COLO668 (cell line): ENCODE measurements around the gene LOXL3.

Experiments used
- DNase-seq: peaks from one replicate; lab custom pipeline; 2025; ENCODE audit not compliant: unreplicated experiment; lab: John Stamatoyannopoulos, UW

The LOXL3 gene

DNA sequence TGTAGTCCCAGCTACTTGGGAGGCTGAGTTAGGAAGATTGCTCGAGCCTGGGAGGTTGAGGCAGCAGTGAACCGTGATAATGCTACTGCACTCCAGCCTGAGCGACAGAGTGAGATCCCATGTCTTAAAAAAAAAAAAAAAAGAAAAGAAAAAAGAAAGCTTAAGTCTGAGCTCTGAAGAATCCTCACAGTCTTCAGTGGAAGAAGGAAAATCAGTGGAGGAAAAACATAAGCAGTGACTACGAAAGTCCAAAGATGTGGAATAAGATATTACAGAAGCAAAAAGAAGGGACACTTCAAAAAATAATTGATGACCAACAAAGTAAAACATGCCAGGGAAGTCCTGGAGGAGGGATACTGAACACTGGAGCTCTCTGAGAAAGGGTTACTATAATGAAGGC lies 43.5 kb downstream of the LOXL3 start:
- no peak for DNase-seq

- peak; percentile 36 for DNase-seq
These were observed 45.7 kb downstream of the LOXL3 start for GRCh38 chr2:74507926-74508520.

DNA sequence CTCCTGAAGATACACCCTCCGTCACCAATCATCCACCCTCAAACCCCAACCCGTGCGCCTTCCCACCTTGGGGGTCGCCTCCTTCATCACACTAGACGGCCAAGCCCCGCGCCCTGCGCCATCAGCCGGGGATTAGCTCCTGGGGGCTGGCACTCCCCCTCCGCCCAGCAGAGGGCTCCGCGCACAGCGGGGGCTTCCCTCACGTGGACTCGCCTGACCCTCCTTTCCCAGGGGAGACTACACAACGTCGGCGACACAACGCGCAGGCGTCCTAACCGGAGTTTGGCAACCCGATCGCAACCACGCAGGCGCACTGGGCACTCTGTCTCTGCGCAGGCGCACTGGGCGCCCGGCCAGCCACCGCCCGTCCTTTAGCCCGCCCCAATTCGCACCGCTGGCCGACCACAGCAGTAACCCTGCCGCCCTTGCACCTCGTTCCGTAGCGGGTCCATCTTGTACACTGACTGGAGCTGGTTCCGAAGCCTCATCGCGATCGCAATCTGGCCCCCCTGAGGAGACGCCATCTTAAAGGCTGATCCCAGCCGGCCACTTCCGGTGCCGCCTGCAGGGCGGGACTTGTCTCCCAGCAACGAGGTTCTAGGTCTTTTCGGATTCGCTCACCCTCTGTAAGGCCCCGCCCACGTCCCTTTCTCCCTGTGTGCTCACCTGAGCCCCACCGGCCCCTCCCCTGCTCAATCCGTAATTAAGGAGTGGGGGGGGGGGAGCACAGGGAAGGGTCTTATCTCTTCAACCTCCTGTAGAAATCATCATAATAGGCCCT lies 46.4 kb downstream of the LOXL3 start, which contains the start of gene PCGF1:
TSS of gene PCGF1 (minus strand) at position 551 of the 781 bp plus-strand sequence. CDS start at position 524, 27 bp downstream.
- peak; percentile 98 for DNase-seq

DNA sequence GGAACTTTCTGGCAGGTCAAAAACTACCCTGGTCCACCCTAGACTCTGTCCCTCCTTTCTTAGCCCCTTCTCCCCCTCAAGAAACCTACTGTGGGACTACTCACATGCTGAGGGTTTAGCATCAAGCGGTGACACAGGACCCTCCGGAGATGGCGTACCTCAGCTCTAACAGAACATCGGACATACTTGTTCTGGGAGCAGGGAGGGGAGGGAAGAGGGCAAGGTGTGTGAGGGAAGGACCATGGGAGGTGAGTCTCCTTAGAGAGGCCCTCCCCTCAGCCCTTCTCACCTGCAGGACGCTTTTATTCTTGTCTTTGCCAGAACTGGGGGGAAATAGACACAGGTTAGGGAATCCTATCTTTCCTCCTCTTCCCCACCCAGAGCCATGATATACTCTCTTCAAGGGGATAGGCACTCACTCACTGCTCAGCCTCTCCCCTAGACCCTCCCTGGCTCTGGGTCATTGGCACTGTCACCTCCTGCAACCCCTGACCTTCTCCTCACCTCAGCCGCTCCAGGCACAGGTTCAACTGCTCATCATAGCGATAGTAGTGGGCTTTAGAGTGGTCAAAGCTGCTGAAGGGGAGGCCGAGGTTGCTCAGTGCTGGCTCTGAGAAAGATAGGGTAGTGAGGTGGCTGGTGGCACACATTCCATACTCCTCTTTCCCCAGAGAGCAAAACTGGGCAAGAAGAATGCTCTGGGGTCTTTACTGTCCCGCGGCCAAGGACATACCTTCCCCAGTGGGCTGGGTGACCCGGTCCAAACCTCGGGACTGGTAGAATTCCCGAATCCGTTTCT lies 48.1 kb downstream of the LOXL3 start:
- no peak for DNase-seq

GRCh38 chr2:74504591-74504990 lies 49.2 kb downstream of the LOXL3 start:
- DNase-seq: no peak

DNA sequence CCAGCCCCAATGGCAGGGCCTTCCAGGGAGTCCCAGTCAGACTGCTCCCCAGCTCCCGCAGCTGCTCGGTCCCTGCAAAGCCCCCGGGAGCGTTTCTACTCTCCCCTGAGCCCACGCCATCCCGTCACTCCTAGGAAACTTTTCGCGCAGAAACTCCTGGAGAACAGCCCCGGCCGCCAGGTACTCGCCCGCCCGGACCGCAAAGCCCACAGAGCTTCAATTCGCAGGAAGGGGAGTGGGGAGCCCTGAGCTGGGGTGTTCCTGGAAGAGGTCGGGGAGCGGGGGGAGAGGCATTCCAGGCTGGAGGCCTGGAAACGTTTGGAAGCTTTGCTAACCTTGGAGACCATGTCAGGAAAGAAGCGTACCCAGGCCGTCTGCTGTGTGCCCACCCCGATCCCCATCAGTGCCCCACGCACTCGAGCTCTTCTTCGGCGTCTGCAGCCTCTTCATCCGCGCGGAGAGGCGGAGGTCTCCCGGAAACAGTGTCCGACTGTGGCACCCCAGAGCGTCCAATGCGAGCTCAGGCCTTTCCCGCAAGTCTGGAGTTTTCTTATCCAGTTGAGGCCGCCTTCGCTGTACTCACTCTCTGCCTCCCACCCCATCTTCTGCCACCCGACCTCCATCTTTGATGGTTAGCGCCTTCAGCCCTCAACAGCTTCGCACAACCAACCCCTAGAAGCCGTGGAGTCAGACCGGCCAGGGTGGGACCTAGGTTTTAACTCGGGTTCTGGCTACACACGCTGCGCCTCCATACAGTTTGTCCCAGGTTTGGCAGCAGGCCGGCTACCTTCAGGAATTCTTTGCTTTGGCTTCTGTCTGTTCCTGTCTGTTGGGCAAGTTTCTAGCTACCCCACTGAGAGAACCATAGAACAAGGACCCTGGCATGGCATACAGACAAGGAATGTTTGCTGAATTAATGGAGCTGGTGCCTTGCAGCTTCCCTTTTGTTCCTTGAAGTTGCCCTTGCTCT lies 50.0 kb downstream of the LOXL3 start:
- DNase-seq: no peak

DNA sequence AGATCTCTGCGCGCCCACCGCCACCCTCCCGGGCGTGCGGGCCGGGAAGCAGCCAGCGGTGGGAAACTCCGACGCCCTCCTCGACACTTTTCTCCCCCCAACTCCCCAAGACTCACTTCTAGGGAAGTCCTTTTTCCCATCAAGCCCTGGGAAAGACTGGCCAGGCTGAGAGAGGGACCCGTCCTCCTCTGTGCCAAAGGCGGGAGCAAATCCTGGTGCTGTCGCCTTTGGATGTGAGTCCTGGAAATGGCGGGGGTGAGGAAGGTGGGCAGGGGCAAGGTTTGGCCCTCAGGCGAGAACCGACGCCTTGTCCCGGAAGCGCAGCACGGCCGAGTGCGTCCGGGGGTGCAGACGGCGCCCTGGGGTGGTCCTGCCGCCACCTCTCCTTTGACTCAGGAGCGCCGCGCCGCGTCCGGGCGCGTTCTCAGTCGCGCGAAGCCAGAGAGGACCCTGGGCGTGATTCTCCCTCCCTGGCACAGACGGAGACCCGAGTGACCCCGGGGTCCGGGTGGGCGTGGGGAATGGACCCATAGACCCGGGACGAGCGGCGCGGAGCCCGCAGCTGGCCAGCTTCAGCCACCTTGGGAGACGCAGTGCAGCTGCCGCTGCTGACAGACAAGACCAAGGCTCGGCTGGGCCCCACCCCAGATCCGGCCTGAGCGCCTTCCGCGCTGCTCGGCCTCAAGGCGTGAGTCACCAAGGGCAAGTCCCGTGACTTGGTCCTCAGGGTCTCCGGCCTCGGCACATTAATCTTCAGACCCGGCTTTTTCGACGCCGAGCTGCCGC lies 50.8 kb downstream of the LOXL3 start:
- peak; percentile 64 for DNase-seq

DNA sequence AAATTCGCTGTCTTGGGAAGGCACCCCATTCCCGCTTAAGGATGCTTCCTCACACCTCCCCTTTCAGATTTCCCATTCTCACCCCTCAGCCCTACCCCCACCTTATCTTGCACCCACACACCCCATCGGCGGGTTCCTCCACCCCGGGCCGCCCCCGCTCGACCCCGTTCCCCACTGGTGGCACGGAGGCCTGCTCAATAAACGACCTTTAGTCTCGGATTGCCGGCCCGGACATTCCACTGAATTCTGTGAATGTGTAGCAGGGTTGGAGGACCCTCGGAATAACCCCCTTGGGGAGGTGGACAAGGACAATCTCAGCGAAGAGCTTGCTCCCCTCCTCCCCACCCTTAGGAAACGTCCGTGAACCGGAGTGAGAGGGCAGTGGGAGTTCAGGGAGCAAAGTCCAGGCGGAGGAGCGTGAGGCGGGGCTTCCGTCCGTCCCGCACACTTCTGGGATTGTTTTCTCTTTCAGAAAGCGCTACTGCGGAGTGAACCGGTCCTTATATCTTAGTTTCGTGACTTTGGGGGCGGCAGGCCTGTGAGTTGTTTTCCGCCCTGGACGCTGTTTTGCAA lies 51.5 kb downstream of the LOXL3 start:
- peak; percentile 37 for DNase-seq

- no peak for DNase-seq
These were observed 52.2 kb downstream of the LOXL3 start for GRCh38 chr2:74501335-74502071.

DNA sequence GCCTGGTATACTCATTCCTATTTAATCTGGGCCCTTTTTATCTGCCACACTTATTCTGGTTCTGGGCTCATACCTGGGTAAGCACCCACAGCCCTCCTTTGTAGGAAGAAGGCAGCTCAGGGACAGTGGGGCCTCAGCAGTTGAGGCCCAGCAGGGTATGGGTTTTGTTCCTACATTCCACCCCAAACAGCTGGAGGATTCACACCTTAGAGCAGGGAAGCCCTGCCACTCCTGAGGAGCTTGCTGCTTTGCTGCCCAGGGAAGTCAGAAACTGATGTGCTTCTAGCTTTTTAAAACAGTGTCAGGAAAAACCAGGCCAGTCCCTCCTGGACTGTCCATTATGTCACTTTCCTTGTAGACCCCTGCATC lies 53.2 kb downstream of the LOXL3 start:
- DNase-seq: no peak

GRCh38 chr2:74499940-74500577 lies 53.7 kb downstream of the LOXL3 start:
- DNase-seq: no peak

DNA sequence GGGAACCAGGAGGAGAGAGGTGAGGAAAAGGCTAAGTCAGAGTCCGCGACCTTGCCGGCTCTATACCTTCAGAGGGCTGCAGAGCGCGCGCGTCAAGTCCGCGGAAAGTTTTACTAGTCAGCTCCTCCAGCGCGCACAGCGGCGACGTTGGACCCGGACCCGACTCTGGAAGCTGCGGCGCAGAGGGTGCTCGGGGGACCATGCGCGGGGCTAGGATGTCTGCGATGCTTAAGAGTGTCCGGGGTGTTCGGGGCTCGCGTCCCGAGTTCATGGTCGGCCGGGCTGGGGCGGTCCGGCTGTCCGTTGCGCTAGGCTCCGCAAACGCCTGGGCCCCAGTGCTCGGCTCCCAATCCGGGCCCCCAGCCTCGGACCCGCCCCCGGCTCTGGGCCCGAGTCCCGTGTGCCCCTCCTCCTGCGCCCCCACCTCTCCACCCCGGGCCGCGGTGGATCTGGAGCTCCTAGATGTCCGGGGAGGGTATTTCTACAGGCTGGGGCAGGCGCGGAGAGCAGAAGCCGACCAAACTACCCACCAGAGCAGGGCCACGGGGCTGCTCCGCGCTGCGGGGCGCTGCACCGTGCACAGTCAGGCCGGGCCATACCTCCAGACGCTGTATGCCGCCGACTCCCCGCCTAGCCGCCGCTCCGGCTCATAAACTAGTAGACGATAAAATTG lies 54.3 kb downstream of the LOXL3 start, which contains the start of gene LBX2:
TSS of gene LBX2 (minus strand) at position 337 of the 673 bp plus-strand sequence. CDS start at position 271, 66 bp downstream.
- DNase-seq: no peak

DNA sequence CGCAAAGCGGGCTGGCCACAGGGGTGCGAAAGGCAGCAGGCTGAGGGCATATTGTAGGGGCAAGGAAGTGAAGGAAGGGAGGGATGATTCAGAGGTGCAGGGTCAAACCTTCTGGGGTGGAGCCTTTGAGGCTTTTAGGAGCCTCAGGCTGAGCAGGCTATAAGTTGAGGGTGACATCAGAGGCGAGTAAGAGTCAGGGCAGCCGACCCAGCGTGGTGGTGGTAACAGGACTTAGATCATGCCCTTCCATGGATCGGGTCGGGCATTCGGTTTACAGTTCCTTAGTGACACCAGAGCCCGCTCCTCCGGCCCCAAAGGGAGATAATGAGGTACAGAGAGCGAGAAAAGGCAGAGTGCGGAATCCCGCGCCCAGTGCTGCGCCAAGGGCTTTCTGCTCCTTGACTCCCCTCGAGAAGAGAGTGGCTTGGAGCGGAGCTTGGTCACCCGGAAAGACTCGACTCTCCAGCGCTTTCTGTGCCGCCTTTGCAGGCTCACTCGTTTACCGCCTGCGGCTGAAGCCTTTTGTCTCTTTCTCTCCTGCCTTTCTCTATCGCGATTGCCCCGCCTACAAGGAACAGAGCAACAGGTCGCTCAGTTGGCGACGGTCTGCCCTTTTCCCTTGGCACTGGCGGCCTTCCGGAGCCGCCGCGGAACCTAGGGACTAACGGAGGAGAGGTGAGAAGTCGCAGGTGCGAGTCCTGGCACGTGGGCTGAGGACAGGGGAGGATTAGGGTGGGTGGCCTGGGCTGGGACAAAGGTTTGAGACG lies 55.1 kb downstream of the LOXL3 start:
- peak; percentile 60 for DNase-seq

DNA sequence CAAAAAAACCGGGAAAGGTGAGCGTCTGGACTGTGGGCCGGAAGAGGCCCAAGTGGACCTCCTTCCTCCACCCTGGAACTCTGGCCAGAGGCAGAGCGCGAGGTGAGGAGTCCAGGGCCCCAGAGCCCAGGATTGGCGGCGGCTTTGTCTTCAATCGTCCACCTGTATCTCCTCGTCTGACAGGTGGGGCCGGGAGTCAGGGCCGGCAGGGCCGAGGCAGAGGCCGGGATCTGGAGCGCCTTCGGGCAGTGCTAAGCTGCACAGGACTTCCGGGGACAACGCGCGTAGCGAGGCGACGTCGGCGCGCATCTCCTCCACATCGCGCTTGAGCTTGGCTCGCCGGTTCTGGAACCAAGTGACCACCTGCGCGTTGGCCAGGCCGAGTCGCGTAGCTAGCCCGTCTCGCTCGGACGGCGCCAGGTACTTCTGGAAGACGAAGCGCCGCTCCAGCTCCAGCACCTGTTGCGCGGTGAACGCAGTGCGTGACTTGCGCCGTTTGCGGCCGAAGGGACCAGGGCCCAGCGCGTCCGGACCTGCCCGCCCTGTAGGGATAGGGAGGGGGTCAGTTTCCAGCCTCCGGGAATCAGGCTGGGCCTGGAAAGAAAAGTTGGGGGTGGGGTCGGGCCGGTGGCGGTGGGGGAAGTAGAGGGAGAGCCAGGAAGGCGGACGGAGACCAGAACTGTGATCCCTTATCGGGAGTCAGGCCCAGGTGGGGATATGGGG lies 55.8 kb downstream of the LOXL3 start:
- DNase-seq: peak; percentile 86

- peak; percentile 39 for DNase-seq
These were observed 56.6 kb downstream of the LOXL3 start for GRCh38 chr2:74496997-74497776.

DNA sequence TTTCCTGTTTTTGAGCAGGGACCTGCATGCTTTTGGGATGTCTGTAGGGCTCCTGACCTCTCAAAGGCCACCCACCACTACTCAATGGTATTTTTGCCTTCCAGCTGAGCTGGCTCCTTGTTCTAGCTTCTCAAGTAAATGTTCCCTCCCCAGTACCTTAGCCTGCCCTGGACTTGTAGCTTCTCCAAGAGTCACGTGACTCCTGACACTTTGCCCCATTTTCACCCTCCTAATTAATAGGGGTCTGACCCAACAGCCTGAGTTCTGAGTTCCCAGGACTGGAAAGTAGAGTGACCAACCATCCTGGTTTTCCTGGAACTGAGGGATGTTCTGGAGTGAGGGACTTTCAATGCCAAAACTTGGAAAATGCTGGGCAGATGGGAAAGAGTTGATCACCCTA lies 58.3 kb downstream of the LOXL3 start:
- no peak for DNase-seq
